ENCODE results near the gene SMYD4. TPM values are rescaled to one million over a fixed set of nuclear protein-coding genes. Genes with fewer than 3 reads are reported as not detected.
"Not testable (repeated sequence)": the region's sequence is repeated elsewhere in the genome, so short reads cannot be mapped to it uniquely, and the experiment has no call there.

Gene SMYD4
- total RNA-seq, 1 donor from 2014 or later = 9.8 TPM

- no peak for DNase-seq
Observed at GRCh38 chr17:1820528-1821252, 9.0 kb downstream of the SMYD4 start.

GRCh38 chr17:1813088-1813487 lies 16.6 kb downstream of the SMYD4 start:
- DNase-seq = no peak

- DNase-seq = no peak
Observed at GRCh38 chr17:1810450-1811103, 19.1 kb downstream of the SMYD4 start.

GRCh38 chr17:1809815-1810214 lies 19.9 kb downstream of the SMYD4 start:
- DNase-seq = not testable (repeated sequence)

- no peak for DNase-seq
Observed at GRCh38 chr17:1808644-1809043, 21.1 kb downstream of the SMYD4 start.

- no peak for DNase-seq
Observed at GRCh38 chr17:1807890-1808289, 21.8 kb downstream of the SMYD4 start.

- no peak for DNase-seq
Observed at GRCh38 chr17:1803280-1803679, 26.4 kb downstream of the SMYD4 start.

GRCh38 chr17:1802429-1802828 lies 27.3 kb downstream of the SMYD4 start:
- no peak for DNase-seq

- DNase-seq = no peak
Observed at GRCh38 chr17:1800712-1801111, 29.0 kb downstream of the SMYD4 start.

- no peak for DNase-seq
Observed at GRCh38 chr17:1800240-1800639, 29.5 kb downstream of the SMYD4 start.

GRCh38 chr17:1797846-1798245 lies 31.9 kb downstream of the SMYD4 start:
- not testable (repeated sequence) for DNase-seq

GRCh38 chr17:1797323-1797722 lies 32.4 kb downstream of the SMYD4 start:
- no peak for DNase-seq

- DNase-seq = no peak
Observed at GRCh38 chr17:1796800-1797199, 32.9 kb downstream of the SMYD4 start.

GRCh38 chr17:1793447-1793806 lies 36.3 kb downstream of the SMYD4 start:
- DNase-seq = no peak

- DNase-seq = no peak
Observed at GRCh38 chr17:1792495-1793446, 36.9 kb downstream of the SMYD4 start.

GRCh38 chr17:1789936-1790335 lies 39.8 kb downstream of the SMYD4 start:
- DNase-seq = no peak

GRCh38 chr17:1787301-1787902 lies 42.3 kb downstream of the SMYD4 start:
- DNase-seq = no peak

GRCh38 chr17:1786708-1787107 lies 43.0 kb downstream of the SMYD4 start:
- no peak for DNase-seq

- no peak for DNase-seq
Observed at GRCh38 chr17:1785930-1786329, 43.8 kb downstream of the SMYD4 start.

GRCh38 chr17:1783834-1784611 lies 45.7 kb downstream of the SMYD4 start:
- no peak for DNase-seq

- no peak for DNase-seq
Observed at GRCh38 chr17:1783271-1783670, 46.4 kb downstream of the SMYD4 start.

- DNase-seq = no peak
Observed at GRCh38 chr17:1782171-1782567, 47.5 kb downstream of the SMYD4 start.
